WI38 (cell line): ENCODE data around the gene KIAA1217.

Source experiments
- H3K4me3 ChIP-seq: 2 replicates; pipeline ENCODE4 v1.5.1; 2011; ENCODE audit warnings: low read depth, mild to moderate bottlenecking, control low read depth, low read length
- TF ChIP-seq, protein P1 (sequence below): IDR thresholded peaks from 2 replicates; pipeline ENCODE4 v1.5.1; 2012; ENCODE audit warnings: low read depth, mild to moderate bottlenecking, control low read depth, low read length

The KIAA1217 gene

DNA sequence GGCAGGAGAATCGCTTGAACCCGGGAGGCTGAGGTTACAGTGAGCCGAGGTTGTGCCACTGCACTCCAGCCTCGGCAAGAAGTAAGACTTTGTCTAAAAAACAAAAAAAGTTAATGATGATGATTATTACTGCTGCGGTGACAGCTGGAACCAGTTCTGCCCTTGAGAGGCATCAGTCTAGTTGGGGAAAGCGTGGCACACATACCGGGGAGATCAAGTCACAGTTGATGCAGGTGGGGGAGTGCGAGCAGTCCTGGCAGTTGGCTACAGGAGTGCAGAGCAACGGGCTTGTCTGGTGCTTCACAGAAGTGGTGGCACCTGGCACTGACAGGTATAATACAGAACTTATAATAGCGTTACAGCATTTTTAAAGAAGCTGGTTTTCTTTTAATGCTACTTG lies 341.7 kb downstream of the KIAA1217 start:
- no peak overlapping the region for H3K4me3 ChIP-seq
- TF ChIP-seq, protein P1, sequence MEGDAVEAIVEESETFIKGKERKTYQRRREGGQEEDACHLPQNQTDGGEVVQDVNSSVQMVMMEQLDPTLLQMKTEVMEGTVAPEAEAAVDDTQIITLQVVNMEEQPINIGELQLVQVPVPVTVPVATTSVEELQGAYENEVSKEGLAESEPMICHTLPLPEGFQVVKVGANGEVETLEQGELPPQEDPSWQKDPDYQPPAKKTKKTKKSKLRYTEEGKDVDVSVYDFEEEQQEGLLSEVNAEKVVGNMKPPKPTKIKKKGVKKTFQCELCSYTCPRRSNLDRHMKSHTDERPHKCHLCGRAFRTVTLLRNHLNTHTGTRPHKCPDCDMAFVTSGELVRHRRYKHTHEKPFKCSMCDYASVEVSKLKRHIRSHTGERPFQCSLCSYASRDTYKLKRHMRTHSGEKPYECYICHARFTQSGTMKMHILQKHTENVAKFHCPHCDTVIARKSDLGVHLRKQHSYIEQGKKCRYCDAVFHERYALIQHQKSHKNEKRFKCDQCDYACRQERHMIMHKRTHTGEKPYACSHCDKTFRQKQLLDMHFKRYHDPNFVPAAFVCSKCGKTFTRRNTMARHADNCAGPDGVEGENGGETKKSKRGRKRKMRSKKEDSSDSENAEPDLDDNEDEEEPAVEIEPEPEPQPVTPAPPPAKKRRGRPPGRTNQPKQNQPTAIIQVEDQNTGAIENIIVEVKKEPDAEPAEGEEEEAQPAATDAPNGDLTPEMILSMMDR, result no peak

GRCh38 chr10:24551161-24551560 lies 342.2 kb downstream of the KIAA1217 start:
- no peak overlapping the region for H3K4me3 ChIP-seq
- TF ChIP-seq, protein P1, result no peak

DNA sequence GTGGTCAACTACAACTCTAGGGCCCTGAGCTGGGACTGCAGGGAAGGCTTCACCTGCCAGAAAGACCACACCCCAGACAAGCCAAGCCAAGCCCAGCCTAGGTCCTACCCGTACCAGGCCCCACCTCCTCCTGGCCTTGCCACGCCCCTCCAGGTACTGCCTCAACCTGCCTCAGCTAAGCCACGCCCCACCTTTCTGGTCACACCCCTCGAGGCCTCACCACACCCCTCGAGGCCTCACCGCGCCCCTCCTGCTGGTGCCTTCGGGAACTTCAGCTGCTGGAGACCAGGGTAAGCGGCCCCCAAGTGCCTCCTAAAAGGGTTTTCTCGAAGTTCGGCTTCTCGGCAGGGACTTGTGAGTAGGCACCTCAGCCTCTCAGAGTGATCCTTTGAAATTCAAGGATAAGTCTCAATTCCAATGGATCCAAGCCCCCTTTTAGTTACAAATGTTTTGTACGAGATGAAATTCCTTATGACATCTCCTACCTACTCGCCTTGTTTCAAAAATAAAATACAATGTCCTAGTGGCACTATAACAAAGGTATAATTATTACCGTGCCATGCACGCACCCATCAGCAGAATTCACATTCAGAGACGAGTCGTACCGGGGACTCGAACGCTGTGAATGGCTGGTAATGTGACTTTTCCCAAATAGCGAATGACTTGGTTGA lies 343.5 kb downstream of the KIAA1217 start:
- no peak overlapping the region for H3K4me3 ChIP-seq
- TF ChIP-seq, protein P1, result peak; percentile 38

DNA sequence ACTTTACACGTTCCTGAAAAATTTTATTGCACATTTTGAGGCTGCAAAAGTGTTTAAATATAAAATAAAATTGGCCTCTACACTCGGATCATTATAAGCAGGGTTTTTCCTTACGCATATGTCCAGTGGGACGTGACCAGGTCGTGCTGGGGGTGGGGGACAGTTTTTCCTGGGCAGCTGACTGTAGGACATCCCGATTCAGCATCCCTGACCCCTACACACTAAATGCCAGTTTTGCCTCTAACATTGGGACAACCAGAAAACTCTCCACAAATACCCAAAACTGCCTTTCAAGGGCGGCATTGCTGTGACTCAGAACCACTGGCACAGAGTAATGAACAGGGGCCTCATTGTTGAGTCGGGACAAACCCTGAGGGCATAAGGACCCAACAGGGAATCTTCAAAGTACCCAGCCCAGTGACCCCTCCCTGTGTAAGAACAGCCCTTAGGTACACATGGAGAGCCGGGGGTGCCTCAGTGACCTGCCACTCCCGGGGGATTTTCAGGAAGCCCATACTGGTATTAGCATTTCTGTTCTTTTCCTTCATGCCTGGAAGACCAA lies 344.2 kb downstream of the KIAA1217 start:
- TF ChIP-seq, protein P1, result no peak

DNA sequence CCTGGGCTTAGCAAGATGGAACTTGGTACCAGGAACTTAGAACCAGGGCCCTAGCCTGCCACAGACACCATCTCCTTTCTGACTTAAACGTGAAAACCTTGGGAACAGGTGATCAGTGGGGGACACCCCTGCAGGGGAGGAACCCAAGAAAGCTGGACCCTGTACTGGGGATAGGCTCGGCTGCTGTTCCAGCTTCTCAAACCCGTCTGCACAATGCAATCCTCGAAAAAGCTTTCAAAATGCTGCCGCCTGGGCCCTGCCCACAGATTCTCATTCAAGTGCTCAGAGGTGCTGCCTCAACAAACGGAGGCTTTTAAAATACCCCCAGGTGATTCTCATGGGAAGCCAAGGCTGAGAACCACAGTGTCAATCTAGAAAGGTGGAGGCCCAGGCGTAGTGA lies 345.1 kb downstream of the KIAA1217 start:
- TF ChIP-seq, protein P1, result no peak
- H3K4me3 ChIP-seq, result no peak overlapping the region

More for the DNA sequence above, 344.2 kb downstream of the KIAA1217 start:
- no peak overlapping the region for H3K4me3 ChIP-seq

DNA sequence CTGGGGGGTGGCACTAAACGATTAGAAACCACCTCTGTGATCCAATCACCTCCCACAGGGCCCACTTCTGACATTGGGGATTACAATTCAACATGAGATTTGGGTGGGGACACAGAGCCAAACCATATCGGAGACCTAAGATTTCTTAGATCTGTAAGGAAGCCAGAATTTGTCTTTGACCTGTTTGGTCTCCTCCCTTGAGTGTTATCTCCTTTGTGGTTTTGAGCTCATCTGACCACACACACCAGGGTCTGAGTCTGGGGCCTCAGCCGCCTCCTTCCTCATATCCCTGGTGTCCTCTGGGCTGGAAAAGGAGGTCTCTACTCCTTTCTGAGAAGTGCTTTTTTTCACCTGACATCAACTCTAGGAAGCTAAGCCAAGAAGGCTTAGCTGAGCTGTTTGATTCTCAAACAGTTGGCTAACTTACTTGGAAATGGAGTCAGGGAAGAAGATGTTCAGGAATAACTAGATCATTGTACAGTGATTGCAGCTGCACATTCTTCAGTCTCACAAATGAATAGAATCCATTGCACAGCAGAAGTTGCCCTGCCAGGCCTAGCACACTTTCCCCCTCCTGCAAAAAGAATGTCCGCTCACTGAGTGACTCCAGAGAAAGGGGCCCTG lies 347.3 kb downstream of the KIAA1217 start:
- H3K4me3 ChIP-seq, result no peak overlapping the region
- TF ChIP-seq, protein P1, result no peak
